GM19372 (cell line): Measurements from ENCODE around the gene PODN.

Experiments
- ATAC-seq: cut with Tn5 transposase; IDR thresholded peaks from one replicate; pipeline ENCODE4 v1.9.1; 2021; ENCODE audit warnings: mild to moderate bottlenecking, low read depth, moderate library complexity; ENCODE audit not compliant: unreplicated experiment

Gene PODN

GRCh38 chr1:53087332-53088285 lies 25.6 kb downstream of the PODN start:
- no peak for ATAC-seq

GRCh38 chr1:53088616-53089300 lies 26.7 kb downstream of the PODN start:
- no peak for ATAC-seq

DNA sequence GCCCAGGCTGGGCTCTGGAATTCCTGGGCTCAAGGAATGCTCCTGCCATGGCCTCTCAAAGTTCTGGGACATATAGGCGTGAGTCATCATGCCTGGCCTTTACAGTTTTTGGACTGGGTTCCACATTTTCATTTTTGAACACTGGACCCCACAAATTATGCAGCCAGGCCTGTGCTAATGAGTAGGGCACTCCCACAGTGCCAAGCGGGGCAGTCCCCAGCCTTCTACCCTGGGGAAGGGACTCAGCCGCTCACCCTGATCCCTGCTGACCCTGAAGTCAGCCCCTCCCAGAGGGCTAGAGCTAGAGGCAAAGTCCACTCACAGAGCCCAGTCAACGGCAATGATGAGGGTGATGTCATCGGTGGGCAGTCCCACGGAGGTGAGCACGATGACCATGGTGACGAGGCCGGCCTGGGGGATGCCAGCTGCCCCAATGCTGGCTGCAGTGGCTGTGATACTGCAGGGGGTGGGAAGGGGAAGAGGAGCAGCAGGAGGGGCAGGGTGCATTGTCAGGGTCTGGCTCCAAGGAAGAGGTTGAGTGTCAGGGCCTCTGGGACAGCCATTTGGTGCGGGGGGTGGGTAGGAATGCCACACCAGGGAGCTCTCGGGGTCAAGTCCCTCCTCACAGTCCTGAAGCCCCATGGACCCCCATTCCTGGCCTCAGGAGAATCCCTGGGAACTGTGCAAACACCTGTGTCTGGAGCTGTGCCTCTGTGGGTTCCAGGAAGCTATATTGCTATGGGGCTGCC lies 27.6 kb downstream of the PODN start:
- ATAC-seq = no peak

DNA sequence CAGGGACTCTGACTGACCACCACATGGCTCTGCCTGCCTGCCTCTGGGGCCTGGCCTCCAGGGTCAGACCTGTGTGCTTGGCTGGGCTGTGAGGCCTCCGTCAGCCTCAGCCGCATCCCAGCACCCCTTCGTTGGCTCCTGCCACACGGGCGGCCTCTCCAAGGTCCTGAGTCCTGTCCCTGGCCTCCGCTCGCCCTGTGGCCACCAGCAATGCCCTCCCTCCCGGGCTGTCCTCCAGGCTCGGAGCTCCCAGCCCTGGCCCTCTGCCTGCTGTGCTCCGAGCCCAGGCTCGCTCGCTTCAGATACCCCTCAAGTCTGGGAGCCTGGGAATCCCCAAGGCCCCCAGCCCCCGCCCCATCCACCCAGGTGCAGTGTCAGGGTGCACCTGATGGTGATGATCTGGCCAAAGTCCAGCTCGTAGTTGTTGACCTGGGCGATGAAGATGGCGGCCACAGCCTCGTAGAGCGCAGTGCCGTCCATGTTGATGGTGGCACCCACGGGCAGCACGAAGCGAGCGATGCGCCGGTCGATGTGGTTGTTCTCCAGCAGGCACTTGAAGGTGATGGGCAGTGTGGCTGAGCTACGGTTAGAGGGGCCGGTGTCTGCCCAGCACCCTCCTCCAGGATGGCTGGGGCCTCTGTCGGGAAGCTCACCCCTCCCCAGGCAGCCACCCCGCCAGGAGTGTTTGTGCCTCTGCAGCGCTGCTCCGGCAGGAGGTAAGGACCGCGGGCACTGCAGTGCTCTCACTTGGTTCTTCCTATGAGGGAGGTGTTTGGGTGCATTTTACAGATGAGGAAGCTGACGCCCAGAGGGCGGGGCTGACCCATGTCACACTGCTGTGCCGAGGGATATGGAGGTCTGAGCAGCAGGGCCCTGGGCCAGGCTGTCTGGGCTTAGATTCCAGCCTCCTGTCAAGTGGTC lies 28.5 kb downstream of the PODN start:
- ATAC-seq = no peak

GRCh38 chr1:53091841-53092645 lies 30.0 kb downstream of the PODN start:
- no peak for ATAC-seq

DNA sequence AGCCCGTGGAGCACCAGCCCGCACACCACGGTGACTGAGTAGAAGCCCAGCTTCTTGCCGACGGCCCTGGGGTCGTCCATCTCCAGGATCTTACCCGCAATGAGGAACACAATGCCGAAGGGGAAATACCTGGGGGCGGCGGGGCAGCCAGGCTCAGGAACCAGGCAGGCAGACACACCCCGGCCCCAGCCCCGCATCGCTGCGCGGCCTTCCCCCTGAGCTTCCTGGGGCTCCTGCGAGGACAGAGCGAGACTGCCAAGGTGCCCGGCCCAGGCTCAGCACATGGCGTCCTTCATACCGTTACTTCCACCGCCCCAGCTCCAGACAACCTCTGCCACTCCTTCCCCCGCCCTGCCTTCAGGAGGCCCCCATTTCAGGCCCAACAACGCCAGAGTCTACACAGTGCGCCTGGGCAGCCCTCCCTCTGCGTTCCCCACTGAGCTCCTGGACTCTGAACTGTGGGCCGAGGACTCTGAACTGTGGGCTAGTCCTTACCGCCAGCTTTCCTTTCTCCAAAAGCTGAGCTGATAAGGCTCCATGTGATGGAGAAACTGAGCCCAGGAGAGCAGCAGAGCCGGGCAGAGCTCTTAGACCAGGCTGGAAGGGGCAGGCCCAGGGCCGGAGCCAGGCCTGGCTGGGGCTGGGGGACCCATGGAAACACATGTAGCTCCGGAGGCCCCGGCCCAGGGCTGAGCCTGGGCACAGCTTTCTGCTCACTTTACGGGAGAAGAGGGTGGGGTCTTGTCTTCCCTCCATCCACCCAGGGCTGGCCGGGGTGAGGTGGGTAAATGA lies 30.8 kb downstream of the PODN start:
- no peak for ATAC-seq

GRCh38 chr1:53093451-53093754 lies 31.4 kb downstream of the PODN start:
- no peak for ATAC-seq

DNA sequence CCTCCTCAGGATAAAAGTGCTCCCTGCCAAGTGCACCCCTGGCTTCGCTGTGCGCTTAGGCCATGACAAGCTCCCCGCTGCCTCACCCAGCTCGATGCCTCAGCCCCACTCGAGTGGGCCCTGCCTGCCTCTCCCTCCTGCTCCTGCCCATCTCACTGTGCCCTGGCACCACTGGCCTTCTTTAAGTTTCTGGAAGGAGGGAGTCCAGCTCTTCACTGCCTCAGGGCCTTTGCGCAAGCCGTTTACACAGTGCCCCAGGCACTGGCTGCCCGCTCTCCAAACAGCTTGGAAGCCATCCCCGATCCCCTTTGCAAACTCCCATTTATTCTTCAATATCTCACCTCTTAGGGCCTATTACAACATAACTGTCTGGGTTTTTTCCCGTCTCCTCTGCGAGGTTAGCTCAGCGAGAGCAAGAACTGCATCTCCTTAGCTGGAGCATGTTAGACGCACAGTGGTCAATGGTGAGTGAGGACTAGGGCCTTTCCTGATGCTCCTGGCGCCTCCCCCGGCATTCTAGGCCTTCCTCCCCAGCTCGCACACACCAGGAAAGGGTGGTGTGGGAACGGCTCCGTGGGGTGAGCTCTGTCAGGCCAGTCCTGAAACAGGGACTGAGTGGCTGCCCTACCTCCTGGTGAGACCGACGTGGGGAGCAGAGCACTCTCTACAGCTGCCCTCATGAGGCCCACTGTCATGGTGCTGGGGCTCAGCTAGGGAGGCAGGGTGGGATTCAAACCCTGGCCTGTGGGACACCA lies 31.9 kb downstream of the PODN start:
- ATAC-seq = no peak

DNA sequence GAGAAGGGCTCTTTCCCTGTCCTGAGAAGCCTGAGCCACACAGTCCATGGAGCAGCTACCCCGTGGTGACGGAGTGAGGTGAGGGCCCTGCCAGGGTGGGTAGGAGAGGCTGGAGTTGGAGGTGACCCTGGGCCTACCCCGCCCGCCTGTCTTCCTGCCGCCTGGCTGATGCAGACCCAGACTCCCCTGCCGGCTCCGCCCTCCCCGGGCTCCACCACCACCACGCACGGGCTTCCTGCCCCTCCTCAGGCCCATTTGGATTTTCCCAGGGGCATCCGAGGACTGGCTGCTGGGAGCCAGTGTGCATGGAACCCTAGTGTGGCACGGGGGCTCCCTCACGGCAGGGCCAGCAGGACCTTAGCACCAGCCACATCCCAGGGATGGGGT lies 32.5 kb downstream of the PODN start:
- no peak for ATAC-seq

GRCh38 chr1:53104289-53104913 lies 42.4 kb downstream of the PODN start:
- no peak for ATAC-seq

GRCh38 chr1:53107090-53107489 lies 45.1 kb downstream of the PODN start:
- no peak for ATAC-seq

GRCh38 chr1:53107570-53108322 lies 45.7 kb downstream of the PODN start:
- no peak for ATAC-seq

DNA sequence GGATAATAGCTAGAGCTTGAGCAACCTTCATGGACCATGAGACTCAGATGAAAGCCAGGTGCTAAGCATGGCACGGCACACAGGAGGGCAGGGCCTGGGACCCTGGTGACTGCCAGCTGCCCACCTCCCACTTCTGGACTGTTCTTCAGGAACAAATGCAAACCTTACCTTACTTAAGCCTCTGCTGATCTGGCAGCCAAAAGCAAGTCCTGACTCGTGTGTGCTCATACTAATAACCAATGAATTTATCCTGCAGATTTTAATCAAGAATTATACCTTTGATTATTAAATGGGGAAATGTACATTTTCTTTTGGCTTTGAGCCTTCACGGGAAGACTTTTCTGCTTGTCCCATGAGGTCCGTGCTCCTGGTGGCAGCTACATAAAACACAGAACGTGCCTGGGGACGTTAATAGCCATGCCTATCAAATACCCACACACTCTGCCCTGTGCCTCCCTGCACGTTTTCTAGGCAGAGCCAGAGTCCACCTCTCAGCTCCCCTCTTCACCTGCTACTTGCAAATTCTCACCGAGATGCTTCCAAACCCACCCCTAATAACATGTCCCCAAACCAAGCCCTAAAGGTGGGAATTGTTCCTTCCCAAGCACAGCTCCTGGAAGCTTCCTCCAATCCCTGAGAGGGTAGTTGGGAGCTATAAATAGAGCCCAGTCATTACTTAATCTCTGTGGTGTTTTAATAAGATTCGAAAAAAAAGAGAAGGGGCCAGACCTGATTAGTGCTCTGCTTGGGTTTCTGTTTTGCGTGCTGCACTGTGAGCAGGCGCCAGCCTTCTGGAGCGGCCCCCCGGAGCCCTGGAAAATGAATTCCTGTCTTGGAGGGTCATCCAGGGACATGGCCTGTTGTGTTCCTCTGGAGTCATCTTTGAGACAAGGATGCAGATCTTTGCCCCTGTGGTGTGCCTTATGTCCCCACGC lies 46.9 kb downstream of the PODN start:
- ATAC-seq = no peak

GRCh38 chr1:53110370-53111072 lies 48.5 kb downstream of the PODN start:
- no peak for ATAC-seq

GRCh38 chr1:53111073-53111556 lies 49.1 kb downstream of the PODN start:
- ATAC-seq = no peak
